8988T (cell line): ENCODE data around the gene PPP1R14B.

Experiments used
- DNase-seq: peaks from one replicate; pipeline ENCODE4 v3.0.0; 2011

The PPP1R14B gene, protein sequence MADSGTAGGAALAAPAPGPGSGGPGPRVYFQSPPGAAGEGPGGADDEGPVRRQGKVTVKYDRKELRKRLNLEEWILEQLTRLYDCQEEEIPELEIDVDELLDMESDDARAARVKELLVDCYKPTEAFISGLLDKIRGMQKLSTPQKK

DNA sequence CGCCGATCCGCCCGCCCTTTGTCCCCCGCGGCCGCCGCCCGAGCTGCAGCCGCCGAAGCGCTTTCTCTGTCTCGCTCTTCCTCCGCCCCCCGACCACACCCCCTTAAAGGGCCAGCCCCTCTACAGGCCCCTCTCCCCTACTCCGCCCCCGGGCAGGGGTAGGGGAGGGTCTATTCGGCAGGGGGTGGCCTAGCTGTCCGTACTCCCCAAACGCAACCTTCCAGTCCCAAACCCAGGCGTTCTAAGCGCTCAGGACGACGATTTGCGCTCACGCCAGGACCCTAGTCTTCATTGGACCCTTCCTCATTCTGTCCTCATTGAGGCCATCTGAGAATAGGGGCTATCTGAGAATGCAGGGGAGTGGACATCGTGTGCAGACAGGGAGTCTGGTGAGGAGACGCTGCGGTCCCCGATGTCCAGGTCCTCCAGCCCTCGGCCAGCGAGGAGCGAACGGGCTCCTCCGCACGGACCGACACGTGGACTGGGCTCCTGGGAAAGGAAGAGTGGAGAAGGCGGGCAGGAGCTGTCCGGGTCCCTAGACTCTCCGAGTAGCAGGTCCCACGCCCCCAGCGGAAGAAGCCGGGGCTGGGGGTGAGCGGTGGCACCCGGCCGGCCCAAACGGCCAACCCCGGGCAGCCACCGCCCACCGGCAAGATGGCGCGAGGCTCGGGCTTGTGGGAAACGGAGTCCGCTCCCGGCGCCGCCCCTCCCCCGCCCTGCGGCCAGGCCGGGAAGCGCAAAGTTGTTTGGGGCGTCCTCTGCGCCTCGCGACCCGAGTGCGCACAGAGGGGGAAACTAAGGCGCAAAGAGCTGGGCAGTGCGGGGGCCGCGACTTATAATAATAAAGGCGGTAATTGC, at the start of gene PPP1R14B:
Gene PPP1R14B, minus strand, starts transcription at position 73 of the 858 bp plus-strand sequence. CDS start 270 bp downstream, outside the sequence.
- DNase-seq = peak; percentile 99

DNA sequence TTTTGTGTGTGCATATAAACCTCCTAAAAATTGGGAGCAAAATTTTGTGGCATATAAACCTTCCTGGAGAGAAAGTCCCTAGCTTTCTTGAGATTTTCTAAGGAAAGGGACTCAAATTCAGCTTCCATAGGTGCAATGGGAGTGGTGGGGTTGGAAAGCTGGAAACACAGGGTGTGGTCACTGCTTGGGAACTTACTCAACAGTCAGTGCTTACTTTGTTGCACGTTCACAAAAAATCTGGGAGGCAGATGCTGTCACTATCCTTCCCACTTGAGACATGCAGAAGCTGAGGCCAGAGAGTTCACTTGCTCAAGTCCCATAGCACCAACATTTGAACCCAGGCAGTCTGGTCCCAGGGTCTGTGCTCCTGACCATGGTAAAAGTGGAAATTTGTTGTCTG, 49.5 kb upstream of the PPP1R14B start:
- peak; percentile 16 for DNase-seq

DNA sequence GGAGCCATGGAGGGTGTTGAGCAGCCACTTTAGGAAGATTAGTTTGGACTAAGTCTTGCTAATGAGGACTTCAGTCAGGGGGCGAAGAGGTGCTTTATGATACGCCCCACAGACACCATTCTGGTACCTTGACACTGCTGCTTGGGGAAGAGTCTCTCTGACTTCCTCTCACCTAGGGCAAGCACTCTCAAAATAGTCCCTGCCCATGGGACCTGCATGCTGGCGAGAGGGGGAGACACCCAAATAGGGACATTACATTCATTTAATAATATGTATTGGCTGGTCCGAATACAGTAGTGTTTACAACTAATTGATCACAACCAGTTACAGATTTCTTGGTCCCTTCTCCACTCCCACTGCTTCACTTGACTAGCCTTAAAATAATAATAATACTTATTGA, 49.0 kb upstream of the PPP1R14B start:
- DNase-seq = no peak

DNA sequence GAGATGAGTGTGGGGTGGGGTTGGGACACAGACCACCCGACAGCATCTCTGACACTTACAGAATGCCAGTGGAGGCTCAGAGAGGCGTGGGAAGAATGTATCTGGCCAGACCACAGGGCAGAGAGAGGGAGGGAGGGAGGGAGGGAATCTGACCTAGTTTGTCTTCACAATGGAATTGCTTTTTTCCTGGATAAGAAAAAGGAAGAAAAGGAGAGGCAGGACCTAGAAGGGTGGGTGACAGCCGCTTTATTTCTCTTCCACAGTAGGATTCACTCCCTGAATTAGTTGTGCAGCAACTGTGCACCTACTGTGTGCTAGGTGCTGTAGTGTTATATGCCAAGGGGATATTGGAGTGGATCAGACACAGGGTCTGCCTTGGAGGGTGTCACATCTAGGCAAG, 48.0 kb upstream of the PPP1R14B start:
- DNase-seq = peak; percentile 26

DNA sequence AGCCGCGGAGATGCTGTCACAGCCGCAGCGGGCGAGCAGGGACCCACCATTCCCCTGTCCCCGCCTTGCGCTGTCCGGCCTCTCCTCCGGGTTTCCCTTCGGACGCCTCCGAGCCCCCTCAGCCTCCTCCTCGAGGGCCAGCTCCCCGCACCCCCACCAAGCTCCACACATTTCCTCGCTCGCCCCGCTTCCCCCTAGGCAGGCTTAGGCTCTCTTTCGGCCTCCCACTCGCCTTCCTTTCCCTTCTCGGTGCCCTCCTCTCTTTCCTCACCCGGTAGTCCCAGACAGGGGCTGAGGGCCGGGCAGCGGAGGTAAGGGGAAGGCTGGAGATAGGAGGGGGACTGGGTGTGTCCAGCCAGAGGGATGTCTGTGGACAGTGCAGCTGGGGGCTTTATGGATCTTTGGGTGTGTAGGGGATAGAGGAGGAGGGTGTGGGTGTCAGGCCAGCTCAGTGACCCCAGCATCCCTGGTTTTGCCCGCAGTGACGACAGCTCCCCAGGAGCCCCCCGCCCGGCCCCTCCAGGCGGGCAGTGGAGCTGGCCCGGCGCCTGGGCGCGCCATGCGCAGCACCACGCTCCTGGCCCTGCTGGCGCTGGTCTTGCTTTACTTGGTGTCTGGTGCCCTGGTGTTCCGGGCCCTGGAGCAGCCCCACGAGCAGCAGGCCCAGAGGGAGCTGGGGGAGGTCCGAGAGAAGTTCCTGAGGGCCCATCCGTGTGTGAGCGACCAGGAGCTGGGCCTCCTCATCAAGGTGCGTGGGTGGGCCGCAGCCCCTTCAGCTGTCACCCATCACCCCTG, 45.9 kb upstream of the PPP1R14B start:
- peak; percentile 29 for DNase-seq

DNA sequence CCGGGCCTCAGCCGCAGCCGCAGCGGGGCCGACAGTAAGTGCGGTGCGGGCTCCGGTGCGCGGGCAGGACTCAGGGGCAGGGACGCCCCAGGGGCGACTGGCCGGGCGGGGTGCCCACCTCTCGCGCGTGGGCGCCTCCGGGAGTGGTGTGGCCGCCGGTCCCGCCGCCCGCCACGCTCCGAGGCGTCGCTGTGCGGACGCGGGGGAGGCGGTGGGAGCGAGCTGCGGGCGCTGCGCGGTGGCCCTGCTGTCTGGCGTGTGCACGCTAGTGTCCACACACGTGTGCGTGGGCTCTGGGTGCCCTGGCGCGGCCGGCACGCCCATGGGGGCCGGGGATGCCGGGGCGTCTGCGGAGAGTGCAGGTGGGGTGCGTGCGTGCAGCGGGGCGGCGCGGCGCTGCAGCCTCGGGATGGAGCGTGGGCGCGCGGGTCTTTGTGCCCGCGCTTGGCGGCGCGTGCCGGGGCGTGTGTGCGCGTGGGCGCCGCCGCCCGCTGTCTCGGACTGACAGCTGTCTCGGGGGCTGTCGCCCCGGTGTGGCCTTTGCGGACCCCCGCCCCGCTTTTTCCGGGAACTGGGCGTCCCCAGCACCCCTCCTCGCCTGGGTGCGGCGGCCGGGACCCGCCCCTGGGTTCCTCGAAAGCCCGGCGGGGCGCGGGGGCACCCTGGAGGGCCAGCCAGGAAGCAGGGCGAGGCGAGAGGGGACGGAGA, 45.2 kb upstream of the PPP1R14B start:
- DNase-seq = no peak

DNA sequence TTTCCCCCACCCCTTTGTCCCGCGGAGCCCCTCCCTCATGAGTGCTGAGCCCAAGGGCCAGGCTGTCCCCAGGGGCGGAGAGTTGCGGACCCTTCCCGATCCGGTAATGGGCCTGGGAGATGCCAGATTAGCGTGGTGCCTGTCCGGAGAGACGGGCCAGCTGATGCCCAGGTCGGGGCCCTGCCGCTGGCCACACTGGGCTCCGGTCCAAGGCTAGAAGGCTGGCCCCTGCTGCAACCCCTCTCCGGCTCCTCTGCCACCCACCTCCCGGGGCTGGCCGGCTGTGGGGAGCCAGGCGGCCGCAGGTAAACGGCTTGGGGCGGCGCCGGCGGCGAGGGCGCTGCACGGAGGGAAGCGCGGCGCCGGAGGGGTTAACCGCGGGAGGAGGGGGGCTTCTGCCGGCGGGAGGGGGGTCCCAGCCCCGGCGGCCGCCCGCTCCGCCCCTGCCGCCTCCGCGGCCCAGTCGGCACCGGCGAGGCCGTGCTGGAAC, 44.6 kb upstream of the PPP1R14B start, which contains the start of gene KCNK4:
Gene KCNK4, plus strand, starts transcription at position 41 of the 490 bp plus-strand sequence. CDS start 1,717 bp downstream, outside the sequence.
- DNase-seq = no peak

DNA sequence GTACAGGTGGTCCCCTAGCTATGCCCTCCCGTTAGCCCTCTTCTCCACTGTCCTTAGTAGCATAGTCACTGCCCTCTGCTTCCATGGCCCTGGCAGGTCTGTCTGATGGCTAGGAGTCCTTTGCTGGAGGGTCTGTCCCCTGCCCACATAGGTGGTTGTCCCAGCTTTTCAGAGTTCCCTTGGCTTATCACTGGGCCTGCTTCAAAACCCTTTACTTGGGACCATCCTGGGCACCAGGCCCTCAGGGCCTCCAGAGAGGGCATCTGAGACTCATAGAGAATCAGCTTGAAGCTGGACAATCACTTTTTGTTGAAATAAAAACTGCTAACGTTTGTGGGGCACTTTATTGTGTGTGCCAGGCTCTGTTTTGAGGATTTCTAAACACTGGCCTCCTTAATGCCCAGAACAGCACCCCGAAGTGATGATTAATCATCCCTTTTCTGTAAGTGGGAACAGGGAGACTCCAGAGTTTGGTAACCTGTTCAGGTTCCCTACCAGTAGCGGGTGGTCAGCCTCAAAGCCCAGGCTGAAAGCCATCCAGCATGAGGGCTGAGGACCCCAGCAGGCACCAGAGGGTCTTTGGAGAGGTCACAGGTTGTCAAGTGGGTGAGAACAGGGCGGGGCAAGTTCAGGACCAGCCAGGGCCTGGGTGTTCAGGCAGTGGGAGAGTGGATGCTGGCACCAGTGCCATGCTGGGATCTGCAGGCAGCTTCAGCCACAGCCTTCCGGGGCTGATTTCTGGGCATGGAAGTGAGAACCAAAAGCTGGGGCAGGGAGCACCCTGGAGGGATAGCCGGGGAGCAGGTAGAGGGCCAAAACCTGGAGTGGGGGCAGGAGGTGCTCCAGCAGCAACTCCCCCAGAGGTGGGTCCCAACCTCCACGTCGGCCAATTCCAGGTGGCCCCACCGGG, 43.9 kb upstream of the PPP1R14B start:
- DNase-seq = no peak

DNA sequence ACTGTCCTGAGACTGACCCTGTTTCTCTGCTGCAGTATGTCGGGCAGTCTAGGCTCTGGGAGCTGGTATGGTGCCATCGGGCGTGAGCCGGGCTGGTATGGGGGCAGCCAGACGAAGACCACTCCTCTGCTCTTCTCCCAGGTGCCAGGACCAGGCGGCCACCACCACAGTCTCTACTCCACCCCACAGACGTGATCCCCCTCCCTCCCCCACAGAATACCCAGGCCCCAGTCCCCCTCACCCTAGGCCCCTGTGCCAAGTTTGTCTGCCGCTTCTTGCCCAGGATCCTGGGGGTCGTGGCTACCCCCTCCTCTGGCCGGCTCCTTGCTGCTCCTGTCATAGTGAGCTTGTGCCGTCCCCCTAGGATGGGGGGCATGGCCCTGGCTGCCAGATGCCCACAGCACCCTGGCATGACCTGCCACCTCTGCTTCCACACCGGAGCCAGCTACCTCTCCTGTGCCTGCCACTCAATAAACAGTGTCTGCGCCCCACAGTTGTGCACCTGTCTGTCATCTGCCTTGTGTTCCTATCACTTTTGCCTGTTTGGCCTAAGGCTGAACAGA, 42.3 kb upstream of the PPP1R14B start:
- no peak for DNase-seq

DNA sequence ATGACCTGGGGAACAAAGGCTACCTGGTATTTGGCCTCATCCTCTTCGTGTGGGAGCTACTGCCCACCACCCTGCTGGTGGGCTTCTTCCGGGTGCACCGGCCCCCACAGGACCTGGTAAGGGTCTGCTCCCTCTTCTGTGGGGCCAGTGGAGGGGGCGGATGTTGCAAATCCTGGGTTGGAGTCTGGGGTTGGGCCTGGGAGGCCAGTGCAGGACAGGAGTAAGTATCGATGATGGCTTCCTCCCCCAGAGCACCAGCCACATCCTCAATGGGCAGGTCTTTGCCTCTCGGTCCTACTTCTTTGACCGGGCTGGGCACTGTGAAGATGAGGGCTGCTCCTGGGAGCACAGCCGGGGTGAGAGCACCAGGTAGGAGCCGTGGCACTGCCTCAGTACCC, 41.6 kb upstream of the PPP1R14B start:
- DNase-seq = no peak

DNA sequence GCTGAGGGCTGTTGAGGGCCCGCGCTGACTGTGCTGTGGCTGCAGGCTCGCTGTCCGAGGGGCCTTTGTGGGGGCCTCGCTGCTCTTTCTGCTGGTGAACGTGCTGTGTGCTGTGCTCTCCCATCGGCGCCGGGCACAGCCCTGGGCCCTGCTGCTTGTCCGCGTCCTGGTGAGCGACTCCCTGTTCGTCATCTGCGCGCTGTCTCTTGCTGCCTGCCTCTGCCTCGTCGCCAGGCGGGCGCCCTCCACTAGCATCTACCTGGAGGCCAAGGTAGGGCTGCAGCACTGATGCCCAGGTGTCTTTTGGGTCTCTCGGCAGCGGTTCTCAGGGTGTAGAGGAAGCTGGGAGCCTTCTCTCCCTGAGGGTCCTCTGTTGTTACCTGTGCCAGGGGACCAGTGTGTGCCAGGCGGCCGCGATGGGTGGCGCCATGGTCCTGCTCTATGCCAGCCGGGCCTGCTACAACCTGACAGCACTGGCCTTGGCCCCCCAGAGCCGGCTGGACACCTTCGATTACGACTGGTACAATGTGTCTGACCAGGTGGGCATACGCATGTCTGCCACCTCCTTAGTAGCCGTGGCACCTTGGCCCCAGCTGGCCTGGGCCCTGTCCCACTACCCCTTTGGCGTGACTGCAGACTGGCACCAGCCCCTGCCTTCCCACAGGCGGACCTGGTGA, 41.1 kb upstream of the PPP1R14B start:
- DNase-seq = no peak

DNA sequence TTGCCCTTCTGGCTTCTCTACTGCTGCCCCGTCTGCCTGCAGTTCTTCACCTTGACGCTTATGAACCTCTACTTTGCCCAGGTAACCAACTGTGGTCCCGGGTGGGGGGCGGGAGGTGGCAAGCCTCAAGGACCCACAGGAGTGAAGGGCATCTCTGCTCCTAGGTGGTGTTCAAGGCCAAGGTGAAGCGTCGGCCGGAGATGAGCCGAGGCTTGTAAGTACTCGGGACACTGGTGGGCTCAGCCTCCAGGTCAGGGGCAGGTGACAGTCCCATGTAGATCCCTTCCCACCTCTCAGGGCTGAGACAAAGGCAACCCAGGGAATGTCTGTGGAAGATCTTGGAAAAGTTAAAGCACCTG, 40.0 kb upstream of the PPP1R14B start:
- DNase-seq = no peak

DNA sequence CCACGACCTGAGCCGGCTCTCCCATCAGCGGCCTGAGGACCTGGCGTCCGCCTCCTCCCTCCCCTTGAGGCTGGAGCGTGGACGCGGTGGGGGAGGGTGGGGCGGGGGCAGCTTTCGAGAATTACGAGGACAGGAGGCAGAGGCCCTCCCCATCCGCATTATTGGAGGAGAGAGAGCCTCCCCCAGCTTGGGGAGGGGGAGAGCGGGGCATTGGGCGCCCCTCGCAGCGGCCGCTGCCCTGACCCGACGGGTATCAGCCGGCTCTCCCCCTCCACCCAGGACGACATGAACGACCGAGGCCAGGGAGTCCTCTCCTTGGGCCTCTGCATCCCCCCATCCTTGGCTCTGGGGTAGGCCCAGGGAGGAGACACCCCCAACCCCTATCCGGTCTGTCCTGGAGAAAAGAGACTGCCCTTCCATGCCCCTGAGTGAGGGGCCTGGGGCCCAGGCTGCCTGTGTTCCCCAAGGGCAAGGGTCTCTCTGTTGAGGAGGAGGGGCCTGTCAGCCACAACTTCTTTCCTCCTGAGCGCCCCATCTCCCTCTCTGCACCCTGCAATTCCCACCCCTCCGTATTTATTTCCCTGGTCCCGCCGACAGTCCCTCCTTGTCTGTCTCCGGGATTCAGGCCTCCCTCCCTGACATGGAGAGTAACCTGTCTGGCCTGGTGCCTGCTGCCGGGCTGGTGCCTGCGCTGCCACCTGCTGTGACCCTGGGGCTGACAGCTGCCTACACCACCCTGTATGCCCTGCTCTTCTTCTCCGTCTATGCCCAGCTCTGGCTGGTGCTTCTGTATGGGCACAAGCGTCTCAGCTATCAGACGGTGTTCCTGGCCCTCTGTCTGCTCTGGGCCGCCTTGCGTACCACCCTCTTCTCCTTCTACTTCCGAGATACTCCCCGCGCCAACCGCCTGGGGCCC, 39.4 kb upstream of the PPP1R14B start:
- DNase-seq = peak; percentile 79

DNA sequence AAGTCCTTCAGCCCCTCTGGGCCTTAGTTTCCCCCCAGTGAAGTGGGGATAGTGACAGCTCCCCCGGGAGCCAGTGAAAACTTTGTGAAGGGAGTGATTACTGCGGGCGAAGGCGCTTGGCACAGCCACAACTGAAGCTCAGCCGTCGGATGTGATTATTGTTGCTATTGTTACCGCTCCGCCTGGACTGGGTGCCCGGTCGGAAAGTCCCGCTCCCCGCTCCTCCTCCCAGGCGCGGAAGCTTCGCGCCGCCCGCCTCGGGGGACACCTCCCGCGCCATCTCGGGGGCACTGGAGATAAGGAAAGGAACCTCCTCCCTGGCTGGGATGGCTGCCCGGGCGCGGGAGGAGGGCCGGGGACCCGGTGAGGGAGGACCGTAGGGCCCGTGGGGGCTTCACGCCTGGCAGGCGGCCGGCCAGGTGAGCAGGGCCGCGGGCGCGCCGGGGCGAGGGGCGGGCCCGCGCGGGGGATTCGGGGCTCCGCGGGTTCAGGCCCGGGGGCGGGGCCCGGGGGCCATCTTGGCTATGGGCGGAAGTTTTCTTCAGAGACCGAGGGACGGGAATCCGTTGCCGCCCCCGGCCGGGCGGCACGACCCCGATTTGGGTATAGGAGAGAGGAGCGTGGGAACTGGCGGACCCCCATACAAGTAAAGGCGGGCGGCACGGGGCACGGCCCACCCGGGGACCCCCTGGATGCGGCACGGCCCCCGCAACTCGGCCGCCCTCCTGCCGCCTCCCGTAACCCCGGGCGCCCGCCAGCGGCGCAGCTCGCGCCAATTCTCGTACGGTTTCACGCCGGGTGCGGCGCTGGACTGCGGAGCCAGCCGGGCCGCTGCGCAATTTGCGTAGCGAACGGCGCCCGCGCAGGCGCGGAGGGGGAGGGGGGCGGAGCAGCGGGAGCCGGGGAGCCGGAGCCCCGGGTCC, 38.5 kb upstream of the PPP1R14B start, which contains the start of gene GPR137:
Gene GPR137, plus strand, starts transcription at position 887 of the 923 bp plus-strand sequence. CDS start 677 bp downstream, outside the sequence.
- peak; percentile 93 for DNase-seq

DNA sequence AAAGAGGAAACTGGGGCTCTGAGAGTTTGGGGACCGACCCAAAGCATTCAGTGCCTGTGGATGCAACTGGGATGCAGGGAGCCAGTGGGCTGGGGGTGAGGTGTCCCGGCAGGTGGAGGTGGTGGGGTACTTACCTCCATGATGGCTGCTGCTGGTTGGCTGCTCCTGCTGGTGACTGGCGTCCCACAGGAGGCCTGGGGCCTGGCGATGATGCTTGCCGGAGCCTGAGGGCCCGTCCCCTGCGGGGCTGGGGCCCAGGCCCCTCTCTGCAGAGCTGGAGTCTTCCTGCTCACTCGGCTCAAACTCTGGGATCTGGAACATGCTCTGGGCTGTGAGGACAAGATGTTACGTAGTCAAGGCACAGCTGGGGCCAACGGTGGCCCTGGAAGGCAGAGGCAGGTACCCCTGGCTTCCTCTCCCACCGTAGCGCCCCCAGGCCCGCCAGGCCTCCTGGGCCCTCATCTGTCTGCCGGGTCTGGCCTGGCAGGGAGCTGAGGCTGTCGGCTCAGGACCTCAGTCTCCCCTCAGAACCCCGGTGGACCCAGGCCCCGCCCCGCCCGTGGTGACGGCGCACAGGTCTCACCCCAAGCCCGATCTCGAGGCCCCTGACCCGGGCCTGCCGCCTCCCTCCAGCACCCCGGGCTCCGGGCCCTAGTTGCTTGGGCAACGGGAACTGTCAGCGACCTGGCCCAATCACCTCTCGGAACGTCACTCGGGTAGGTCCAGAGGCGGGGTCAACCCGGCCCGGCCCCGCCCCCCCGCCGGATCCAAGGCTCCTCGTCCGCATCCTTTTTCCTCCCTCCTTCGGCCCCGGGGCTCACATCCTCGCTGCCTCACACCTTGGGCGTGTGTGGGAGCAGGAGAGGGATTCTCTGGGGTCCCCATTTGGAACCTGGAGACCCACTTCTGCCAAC, 37.6 kb upstream of the PPP1R14B start, which contains the start of gene BAD:
Gene BAD, minus strand, starts transcription at position 618 of the 914 bp plus-strand sequence. Its CDS starts 297 bp downstream, at position 321.
- DNase-seq = peak; percentile 99

DNA sequence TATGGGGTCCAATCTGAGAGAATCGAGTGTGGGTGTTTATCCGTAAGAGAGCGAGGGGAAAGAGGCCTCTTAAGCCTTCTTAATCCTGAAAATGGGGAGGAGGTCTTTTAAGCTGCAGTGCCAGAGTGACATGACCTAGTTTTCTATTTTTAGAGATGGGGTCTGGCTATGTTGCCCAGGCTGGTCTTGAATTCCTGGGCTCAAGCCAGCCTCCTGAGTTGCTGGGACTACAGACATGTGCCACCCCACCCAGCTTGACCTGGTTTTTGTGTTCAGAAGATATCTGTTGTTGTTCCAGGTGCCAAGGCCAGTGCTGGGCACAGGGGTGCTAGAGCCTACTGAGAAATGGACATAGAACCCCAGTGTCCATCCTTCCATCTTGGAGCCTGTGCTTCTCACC, 36.3 kb upstream of the PPP1R14B start:
- no peak for DNase-seq
